Measurements from ENCODE around the gene SLX4IP. TPM values are rescaled to one million over a fixed set of nuclear protein-coding genes. Genes with fewer than 3 reads are reported as not detected.

SLX4IP gene
- total and polyA plus RNA-seq, 2 of the 13 experiments (the other 11 are each of a cell fraction or from before 2014, with no cell fraction given) = 3.6 to 7.3 TPM

- 0 out of 2 replicates have a peak, but pooled peaks have one; percentile 16 for TF ChIP-seq MTA1 (CRISPR knock-in tag; IDR thresholded peaks at IDR 0.05; ENCODE audit: borderline replicate concordance)
- no peak for TF ChIP-seq EZH2 (conservative IDR thresholded peaks at IDR 0.05; ENCODE audit: low read depth, low read length)
- TF ChIP-seq ZFY (CRISPR knock-in tag; IDR thresholded peaks at IDR 0.05) = peak; percentile 51; the same call in 1 of the 2 replicates
- no peak; the same call in 1 of the 2 replicates for TF ChIP-seq TBX2 (CRISPR knock-in tag; IDR thresholded peaks at IDR 0.05; ENCODE audit: borderline replicate concordance)
- no peak for TF ChIP-seq ATF5 (CRISPR knock-in tag; IDR thresholded peaks at IDR 0.05; ENCODE audit: low read depth)
- peak; percentile 61; the same call in 1 of the 2 replicates for TF ChIP-seq FOSL1 (CRISPR knock-in tag; IDR thresholded peaks at IDR 0.05; ENCODE audit: borderline replicate concordance)
- 0 out of 2 replicates have a peak, but pooled peaks have one; percentile 18 for TF ChIP-seq KLF6 (CRISPR knock-in tag; IDR thresholded peaks at IDR 0.05)
- no peak for TF ChIP-seq NFE2L1 (CRISPR knock-in tag; IDR thresholded peaks at IDR 0.05; ENCODE audit: borderline replicate concordance)
- TF ChIP-seq MXD3 (CRISPR knock-in tag; IDR thresholded peaks at IDR 0.05) = peak; percentile 58; the same call in 1 of the 2 replicates
- TF ChIP-seq LCORL (IDR thresholded peaks at IDR 0.05) = 0 out of 2 replicates have a peak, but pooled peaks have one; percentile 35
- TF ChIP-seq LCORL (CRISPR knock-in tag; IDR thresholded peaks at IDR 0.05) = peak; percentile 66
- no peak for TF ChIP-seq HOXD1 (CRISPR knock-in tag; IDR thresholded peaks at IDR 0.05)
- no peak for TF ChIP-seq IKZF1 (IDR thresholded peaks at IDR 0.05)
- TF ChIP-seq ZNF577 (CRISPR knock-in tag; IDR thresholded peaks at IDR 0.05; ENCODE audit: borderline replicate concordance, low read depth) = no peak
- TF ChIP-seq ZNF33B (CRISPR knock-in tag; IDR thresholded peaks at IDR 0.05) = no peak
- no peak for TF ChIP-seq SALL2 (CRISPR knock-in tag; IDR thresholded peaks at IDR 0.05)
- no peak for TF ChIP-seq ZNF337 (CRISPR knock-in tag; IDR thresholded peaks at IDR 0.05; ENCODE audit: borderline replicate concordance, low read depth)
- no peak for TF ChIP-seq ZNF274 (CRISPR knock-in tag; IDR thresholded peaks at IDR 0.05)
- TF ChIP-seq ZNF652 (CRISPR knock-in tag; IDR thresholded peaks at IDR 0.05; ENCODE audit: borderline replicate concordance, low read depth) = no peak
- TF ChIP-seq RAD21 (CRISPR knock-in tag; IDR thresholded peaks at IDR 0.05) = peak; percentile 71
- TF ChIP-seq ZNF354B (CRISPR knock-in tag; IDR thresholded peaks at IDR 0.05) = peak; percentile 67; the same call in 1 of the 2 replicates
- peak; percentile 24; the same call in 1 of the 2 replicates for TF ChIP-seq GMEB1 (CRISPR knock-in tag; IDR thresholded peaks at IDR 0.05; ENCODE audit: borderline replicate concordance)
- peak; percentile 34 for TF ChIP-seq HNRNPLL (IDR thresholded peaks at IDR 0.05; ENCODE audit: low read depth, low read length, poor library complexity, severe bottlenecking)
- no peak for TF ChIP-seq NR1H2 (CRISPR knock-in tag; IDR thresholded peaks at IDR 0.05; ENCODE audit: borderline replicate concordance, low read depth)
- no peak for TF ChIP-seq KDM5B (CRISPR knock-in tag; IDR thresholded peaks at IDR 0.05; ENCODE audit: borderline replicate concordance)
- no peak; the same call in 1 of the 2 replicates for TF ChIP-seq GLI4 (CRISPR knock-in tag; IDR thresholded peaks at IDR 0.05; ENCODE audit: borderline replicate concordance)
- TF ChIP-seq RAD51 (IDR thresholded peaks at IDR 0.05; ENCODE audit: borderline replicate concordance) = no peak
- TF ChIP-seq ZNF335 (CRISPR knock-in tag; IDR thresholded peaks at IDR 0.05) = peak; percentile 83
- TF ChIP-seq ZMAT3 (CRISPR knock-in tag; conservative IDR thresholded peaks at IDR 0.05) = no peak
Observed at GRCh38 chr20:10671221-10671918, 236.3 kb downstream of the SLX4IP start (continued).
